ENCODE results near the gene MAPK1. TPM values are rescaled to one million over a fixed set of nuclear protein-coding genes. Genes with fewer than 3 reads are reported as not detected.

The MAPK1 gene
- total and polyA plus RNA-seq, 9 of the 15 experiments (the other 6 are each of a cell fraction or from before 2014, with no cell fraction given), result 46.3 to 575 (median 283) TPM

DNA sequence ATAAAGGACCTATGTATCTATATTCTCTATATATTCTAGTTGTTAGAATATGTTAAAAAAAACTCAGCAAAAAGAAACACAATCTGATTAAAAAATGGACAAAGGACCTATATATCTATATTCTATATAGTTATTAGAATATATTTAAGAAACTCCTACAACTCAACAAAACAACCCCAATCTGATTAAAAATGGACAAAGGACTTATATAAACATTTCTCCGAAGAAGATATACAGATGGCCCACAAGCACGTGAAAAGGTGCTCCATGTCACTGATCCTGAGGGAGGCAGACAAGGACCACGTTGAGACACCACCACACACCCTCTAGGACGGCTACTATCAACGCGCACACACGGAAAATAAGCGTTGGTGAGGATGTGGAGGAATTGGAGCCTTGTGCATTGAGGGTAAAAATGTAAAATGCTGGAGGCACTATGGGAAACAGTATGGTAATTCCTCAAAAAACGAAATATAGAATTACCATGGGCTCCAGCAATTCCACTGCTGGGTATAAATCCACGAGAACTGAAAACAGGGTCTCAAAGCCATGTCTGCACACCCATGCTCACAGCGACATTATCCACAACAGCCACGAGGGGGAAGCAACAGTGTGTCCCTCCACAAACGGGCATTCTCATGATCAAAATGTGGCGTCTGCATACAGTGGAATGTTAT, 154.6 kb downstream of the MAPK1 start (continued):
- TF ChIP-seq ZNF407 (IDR thresholded peaks at IDR 0.05; ENCODE audit: low read depth), result no peak
- TF ChIP-seq MAFK (IDR thresholded peaks at IDR 0.05; ENCODE audit: low read length), result peak; percentile 58
- 0 out of 2 replicates have a peak, but pooled peaks have one; percentile 67 for TF ChIP-seq RFX5 (IDR thresholded peaks at IDR 0.05; ENCODE audit: low read depth, low read length)
- TF ChIP-seq PHF8 (IDR thresholded peaks at IDR 0.05; ENCODE audit: borderline replicate concordance, low read length), result no peak
- no peak for TF ChIP-seq HOXB6 (CRISPR knock-in tag; IDR thresholded peaks at IDR 0.05; ENCODE audit: borderline replicate concordance)
- TF ChIP-seq FOS (IDR thresholded peaks at IDR 0.05; ENCODE audit: extremely low read depth, insufficient read length), result no peak
- TF ChIP-seq JUN (IDR thresholded peaks at IDR 0.05; ENCODE audit: borderline replicate concordance, low read depth, low read length), result peak; percentile 68
- TF ChIP-seq JUN (CRISPR knock-in tag; IDR thresholded peaks at IDR 0.05; ENCODE audit: borderline replicate concordance), result no peak
- TF ChIP-seq E2F1 (CRISPR knock-in tag; IDR thresholded peaks at IDR 0.05), result peak; percentile 95
- TF ChIP-seq KDM2B (CRISPR knock-in tag; IDR thresholded peaks at IDR 0.05), result no peak
- TF ChIP-seq GTF2F1 (IDR thresholded peaks at IDR 0.05; ENCODE audit: low read depth, low read length), result peak; percentile 85; the same call in 1 of the 2 replicates
- TF ChIP-seq TCF7L2 (IDR thresholded peaks at IDR 0.05; ENCODE audit: low read depth, low read length), result no peak
- peak; percentile 43; the same call in 1 of the 2 replicates for TF ChIP-seq HCFC1 (IDR thresholded peaks at IDR 0.05; ENCODE audit: low read depth, low read length)
- TF ChIP-seq SMARCA5 (IDR thresholded peaks at IDR 0.05), result no peak
- TF ChIP-seq ZNF354B (CRISPR knock-in tag; IDR thresholded peaks at IDR 0.05), result no peak
- no peak for TF ChIP-seq TEAD4 (IDR thresholded peaks at IDR 0.05; ENCODE audit: low read length)
- no peak for TF ChIP-seq TEAD4 (CRISPR knock-in tag; IDR thresholded peaks at IDR 0.05; ENCODE audit: borderline replicate concordance)
- no peak for TF ChIP-seq ATF3 (IDR thresholded peaks at IDR 0.05)
- TF ChIP-seq ATF3 (CRISPR knock-in tag; conservative IDR thresholded peaks at IDR 0.05), result peak; percentile 96
- TF ChIP-seq NBN (IDR thresholded peaks at IDR 0.05; ENCODE audit: low read depth), result no peak
